Activated CD4-positive, alpha-beta T cell treated with anti-CD3 and anti-CD28 coated beads, Interleukin-10, Interleukin-2, amounts not matched to agents 100 ng/mL and 50 ng/mL, durations not matched to agents 16 hours and 8 hours (primary cell): ENCODE measurements around the gene CCIN.
A peak's percentile ranks its signal among the peaks of the same experiment; 100 is the strongest.
"Not testable (repeated sequence)": the region's sequence is repeated elsewhere in the genome, so short reads cannot be mapped to it uniquely, and the experiment has no call there.

ENCODE experiments used
- DNase-seq: peaks from one replicate; pipeline ENCODE4 v3.0.0-alpha.2; 2020

The CCIN gene

GRCh38 chr9:36141288-36141687 lies 27.9 kb upstream of the CCIN start:
- DNase-seq, result no peak

GRCh38 chr9:36141761-36142160 lies 27.4 kb upstream of the CCIN start:
- no peak for DNase-seq

GRCh38 chr9:36142510-36143244 lies 26.5 kb upstream of the CCIN start:
- no peak for DNase-seq

- DNase-seq, result no peak
Observed at GRCh38 chr9:36143245-36143641, 25.9 kb upstream of the CCIN start.

- peak; percentile 61 for DNase-seq
Observed at GRCh38 chr9:36144309-36145232, 24.6 kb upstream of the CCIN start.

- no peak for DNase-seq
Observed at GRCh38 chr9:36145970-36146369, 23.2 kb upstream of the CCIN start.

GRCh38 chr9:36146651-36147050 lies 22.5 kb upstream of the CCIN start:
- no peak for DNase-seq

GRCh38 chr9:36147441-36148175 lies 21.6 kb upstream of the CCIN start:
- no peak for DNase-seq

GRCh38 chr9:36148311-36149051 lies 20.7 kb upstream of the CCIN start:
- peak; percentile 92 for DNase-seq

- no peak for DNase-seq
Observed at GRCh38 chr9:36149197-36149596, 20.0 kb upstream of the CCIN start.

GRCh38 chr9:36150574-36151315 lies 18.4 kb upstream of the CCIN start:
- DNase-seq, result no peak

GRCh38 chr9:36151316-36152210 lies 17.6 kb upstream of the CCIN start:
- peak; percentile 94 for DNase-seq

GRCh38 chr9:36152741-36153438 lies 16.3 kb upstream of the CCIN start:
- no peak for DNase-seq

- no peak for DNase-seq
Observed at GRCh38 chr9:36153746-36154145, 15.4 kb upstream of the CCIN start.

GRCh38 chr9:36154331-36154952 lies 14.7 kb upstream of the CCIN start:
- no peak for DNase-seq

GRCh38 chr9:36156116-36156515 lies 13.1 kb upstream of the CCIN start:
- DNase-seq, result no peak

GRCh38 chr9:36158122-36158521 lies 11.1 kb upstream of the CCIN start:
- DNase-seq, result no peak

GRCh38 chr9:36158917-36159316 lies 10.3 kb upstream of the CCIN start:
- no peak for DNase-seq

- not testable (repeated sequence) for DNase-seq
Observed at GRCh38 chr9:36159509-36159908, 9.7 kb upstream of the CCIN start.

- not testable (repeated sequence) for DNase-seq
Observed at GRCh38 chr9:36160126-36160525, 9.1 kb upstream of the CCIN start.
